Measurements from ENCODE around the gene TMEM201.
"Not testable (repeated sequence)": the region's sequence is repeated elsewhere in the genome, so short reads cannot be mapped to it uniquely, and the experiment has no call there.

Gene TMEM201, protein sequence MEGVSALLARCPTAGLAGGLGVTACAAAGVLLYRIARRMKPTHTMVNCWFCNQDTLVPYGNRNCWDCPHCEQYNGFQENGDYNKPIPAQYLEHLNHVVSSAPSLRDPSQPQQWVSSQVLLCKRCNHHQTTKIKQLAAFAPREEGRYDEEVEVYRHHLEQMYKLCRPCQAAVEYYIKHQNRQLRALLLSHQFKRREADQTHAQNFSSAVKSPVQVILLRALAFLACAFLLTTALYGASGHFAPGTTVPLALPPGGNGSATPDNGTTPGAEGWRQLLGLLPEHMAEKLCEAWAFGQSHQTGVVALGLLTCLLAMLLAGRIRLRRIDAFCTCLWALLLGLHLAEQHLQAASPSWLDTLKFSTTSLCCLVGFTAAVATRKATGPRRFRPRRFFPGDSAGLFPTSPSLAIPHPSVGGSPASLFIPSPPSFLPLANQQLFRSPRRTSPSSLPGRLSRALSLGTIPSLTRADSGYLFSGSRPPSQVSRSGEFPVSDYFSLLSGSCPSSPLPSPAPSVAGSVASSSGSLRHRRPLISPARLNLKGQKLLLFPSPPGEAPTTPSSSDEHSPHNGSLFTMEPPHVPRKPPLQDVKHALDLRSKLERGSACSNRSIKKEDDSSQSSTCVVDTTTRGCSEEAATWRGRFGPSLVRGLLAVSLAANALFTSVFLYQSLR

DNA sequence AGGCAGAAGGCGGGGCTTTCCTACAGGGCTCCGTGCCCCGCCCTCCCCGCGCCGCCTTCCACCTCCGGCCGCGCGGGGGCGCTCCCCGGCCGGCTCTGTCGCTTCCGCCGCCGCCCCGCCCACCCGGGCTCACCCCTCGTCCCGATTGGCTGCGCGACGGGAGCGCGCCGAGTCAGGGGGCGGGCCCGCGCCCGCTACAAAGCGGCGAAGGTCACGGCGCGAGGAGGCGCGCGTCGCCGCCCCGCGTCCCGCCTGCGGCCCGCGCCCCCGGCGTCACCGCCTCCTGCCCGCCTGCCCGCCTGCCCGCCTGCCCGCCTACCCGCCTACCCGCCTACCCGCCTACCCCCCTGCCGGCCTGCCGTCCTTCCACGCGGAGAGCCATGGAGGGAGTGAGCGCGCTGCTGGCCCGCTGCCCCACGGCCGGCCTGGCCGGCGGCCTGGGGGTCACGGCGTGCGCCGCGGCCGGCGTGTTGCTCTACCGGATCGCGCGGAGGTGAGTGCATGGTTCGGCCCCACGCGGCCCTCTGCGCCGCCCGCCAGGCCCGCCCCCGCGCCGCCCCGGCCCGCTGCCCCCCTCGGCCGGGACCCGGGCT is at the start of gene TMEM201:
Gene TMEM201, plus strand, starts transcription at position 361 of the 593 bp plus-strand sequence. Its CDS starts 20 bp downstream, at position 381.
- DNase-seq (ENCODE audit: low spot score): peak; percentile 97

DNA sequence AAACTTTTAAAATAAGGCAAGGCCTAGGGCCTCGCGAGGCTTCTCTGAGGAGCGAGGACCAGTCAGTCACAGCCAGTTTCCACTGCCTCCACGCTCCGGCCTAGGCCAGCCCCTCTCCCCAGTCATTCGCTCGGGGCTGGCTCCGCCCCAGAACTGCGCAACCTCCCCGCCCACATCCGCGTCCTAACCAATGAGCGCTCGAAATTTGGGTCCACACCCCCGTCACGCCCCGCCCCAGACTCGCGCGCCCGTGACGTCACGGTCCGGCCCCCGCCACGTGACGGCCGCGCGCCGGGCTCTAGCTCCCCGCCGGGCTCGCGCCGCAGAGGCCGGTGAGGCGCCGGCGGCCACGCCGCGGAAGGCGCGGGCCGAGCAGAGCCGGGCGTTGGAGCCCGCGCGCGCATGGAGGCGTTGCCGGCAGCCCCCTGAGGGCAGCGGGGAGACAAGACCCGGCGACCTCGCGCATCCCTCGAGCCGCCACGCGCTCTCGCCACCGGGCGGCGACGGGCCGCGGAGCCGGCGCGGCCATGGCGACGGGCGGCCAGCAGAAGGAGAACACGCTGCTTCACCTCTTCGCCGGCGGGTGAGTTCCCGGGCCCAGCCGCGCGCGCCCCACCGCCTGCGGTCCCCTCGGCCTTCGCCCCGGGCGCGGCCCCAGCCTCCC is 49.4 kb upstream of the TMEM201 start, which contains the start of gene SLC25A33:
Gene SLC25A33, plus strand, starts transcription at position 301 of the 664 bp plus-strand sequence. Its CDS starts 227 bp downstream, at position 528.
- DNase-seq (ENCODE audit: low spot score): peak; percentile 99

DNA sequence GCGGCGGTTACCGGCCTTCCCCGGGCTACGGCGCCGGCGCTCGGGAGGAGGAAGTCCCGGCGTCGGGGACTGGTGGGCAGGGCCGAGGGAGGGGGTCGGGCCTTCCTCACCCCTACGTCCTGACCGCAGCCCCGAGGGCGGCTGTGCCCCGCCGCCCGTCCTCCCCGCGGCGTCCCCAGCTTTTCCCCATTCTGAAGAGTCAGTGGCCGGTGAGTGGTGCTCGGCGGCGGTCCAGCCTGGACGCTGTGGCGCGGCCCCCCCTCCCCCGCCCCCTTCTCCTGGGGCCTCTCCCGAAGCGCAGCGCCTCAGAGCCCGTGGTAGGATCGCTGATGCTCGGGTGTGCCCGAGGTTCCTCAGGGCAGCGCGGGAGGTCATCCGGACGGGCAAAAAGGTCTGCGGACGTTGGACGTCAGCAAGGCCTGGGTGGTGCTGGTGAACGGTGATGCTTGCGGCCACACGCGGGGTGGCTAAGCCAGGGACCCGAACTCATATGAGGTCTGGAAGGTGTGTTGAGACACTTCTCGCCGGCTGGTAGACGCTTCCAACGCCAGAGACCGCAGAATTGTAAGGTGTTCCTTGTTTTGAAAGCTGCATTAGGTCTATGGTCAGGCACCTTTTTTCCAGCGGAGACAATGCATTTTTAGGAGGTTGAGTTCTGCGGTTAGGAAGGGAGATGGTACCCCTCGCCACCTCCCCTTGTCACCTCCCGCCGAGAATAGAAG is 48.7 kb upstream of the TMEM201 start:
- peak; percentile 77 for DNase-seq (ENCODE audit: low spot score)

DNA sequence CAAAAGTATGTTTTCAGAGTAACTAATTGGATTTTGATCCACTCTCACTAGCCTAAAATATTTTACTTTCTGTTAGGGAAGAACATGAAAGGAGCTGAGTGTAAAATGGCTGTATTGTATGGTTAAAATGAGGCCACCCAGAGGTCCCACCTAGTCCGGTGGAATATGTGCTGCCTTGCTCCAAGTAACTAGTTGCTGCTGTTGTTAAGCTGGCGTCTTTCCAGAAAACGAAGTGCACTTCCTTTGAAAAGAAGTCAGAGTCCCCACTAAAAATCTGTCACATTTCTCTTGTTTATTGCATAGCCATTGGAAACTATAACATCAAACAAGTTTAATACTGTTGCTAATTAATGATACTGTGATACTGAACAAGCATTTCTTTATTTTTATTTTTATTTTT is 46.3 kb upstream of the TMEM201 start:
- no peak for DNase-seq (ENCODE audit: low spot score)

DNA sequence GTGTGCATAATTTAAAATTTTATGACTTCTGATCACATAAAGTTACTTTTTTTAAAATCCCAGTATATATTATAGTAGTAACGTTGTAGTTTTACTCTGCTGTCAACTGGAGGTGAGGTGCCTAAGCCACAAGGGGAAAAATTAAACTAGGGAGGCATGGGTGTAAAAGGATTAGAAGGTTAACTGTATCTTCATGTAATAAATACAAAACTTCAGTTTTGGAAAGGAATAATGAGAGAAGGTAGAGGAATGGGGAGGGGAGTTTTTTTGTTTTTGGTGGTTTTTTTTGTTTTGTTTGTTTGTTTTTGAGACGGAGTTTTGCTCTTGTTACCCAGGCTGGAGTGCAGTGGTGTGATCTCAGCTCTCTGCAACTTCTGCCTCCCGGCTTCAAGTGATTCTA is 43.8 kb upstream of the TMEM201 start:
- no peak for DNase-seq (ENCODE audit: low spot score)

DNA sequence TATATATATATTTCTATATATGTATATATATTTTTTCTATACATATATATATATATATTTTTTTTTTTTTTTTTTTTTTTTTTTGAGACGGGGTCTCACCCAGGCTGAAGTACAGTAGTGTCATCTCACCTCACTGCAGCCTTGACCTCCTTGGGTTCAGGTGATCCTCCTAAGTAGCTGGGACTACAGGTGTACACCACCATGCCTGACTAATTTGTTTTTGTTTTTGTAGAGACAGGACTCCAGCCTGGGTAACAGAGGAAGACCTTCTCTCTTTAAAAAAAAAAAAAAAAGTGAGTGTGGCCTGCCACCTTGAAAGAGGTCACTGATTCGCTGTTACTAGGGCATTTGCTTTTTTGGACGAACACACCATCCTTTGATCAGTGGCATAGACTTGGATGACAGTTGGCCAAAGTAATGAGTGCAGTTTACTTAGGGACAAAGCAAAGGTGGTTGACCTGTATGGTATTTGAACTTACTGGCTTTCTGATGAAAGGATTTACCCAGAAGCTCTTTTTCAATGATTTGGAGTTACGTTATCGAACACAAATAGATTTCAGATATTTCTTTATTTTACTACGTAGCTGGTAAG is 38.7 kb upstream of the TMEM201 start:
- DNase-seq (ENCODE audit: low spot score): no peak

DNA sequence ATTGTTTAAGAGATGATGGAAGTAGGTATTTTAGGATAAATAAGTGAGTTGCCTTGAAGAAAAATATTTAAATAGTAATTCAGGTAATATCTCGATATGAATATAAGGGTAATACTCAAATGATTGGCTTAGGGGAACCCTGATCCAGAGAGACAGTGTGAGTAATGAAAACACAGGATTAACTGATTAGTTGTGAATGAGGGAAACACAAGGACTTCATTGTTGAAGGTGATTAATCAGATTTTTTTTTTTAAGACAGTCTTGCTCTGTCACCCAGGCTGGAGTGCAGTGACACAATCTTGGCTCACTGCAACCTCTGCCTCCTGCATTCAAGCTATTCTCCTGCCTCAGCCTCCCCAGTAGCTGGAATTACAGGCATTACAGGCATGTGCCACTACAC is 36.7 kb upstream of the TMEM201 start:
- no peak for DNase-seq (ENCODE audit: low spot score)

DNA sequence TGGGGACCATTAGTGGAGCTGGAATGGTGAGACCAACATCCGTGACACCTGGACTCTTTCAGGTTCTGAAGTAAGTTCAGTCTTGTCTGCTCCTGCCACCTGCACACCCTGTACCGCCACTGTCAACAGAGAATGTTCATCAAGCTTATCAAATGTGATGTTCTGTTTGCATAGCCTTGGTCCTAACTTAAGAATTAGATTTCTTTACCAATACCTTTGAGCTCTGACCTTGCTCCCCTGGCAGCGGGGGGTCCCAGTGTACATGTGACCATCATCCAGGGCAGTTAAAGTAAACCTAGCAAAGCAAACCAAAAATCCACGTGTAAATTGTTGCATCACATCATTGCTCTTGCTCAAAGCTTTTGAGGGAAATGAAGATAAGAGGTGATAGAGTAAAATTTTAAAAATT is 35.0 kb upstream of the TMEM201 start:
- no peak for DNase-seq (ENCODE audit: low spot score)

DNA sequence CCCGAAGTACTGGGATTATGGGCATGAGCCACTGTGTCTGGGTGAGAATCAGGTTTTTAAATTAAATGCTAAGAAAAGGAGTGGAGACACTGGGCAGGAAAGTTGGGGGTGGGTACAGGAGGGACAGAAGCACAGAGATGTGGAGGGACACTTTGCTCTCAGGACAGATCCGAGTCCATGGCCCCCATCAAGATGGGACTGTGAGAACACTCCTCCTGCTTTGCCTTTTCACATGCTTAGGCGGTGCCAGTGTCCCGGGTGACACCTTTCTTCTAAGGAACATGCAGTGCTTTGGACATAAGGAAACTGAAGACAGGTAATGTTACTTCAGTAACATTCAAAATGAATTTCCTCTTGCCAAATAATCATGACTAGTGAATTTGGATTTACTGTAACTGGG is 32.8 kb upstream of the TMEM201 start:
- no peak for DNase-seq (ENCODE audit: low spot score)

DNA sequence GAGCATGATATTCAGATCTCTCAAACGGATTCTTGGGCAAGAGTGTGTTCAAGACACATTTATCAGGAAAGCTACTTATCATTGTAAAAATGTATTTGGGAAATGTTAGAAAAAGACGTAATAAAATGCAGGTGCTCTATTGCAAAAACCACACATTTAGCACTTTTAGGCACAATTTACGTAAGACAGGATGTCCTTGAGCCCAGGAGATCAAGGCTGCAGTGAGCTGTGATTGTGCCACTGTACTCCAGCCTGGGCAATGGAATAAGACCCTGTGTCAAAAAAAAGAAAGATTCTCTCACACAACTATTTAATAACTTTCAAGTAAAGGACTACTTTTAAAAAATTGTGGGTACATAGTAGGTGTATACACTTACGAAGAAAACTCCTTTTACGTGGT is 31.1 kb upstream of the TMEM201 start:
- no peak for DNase-seq (ENCODE audit: low spot score)

DNA sequence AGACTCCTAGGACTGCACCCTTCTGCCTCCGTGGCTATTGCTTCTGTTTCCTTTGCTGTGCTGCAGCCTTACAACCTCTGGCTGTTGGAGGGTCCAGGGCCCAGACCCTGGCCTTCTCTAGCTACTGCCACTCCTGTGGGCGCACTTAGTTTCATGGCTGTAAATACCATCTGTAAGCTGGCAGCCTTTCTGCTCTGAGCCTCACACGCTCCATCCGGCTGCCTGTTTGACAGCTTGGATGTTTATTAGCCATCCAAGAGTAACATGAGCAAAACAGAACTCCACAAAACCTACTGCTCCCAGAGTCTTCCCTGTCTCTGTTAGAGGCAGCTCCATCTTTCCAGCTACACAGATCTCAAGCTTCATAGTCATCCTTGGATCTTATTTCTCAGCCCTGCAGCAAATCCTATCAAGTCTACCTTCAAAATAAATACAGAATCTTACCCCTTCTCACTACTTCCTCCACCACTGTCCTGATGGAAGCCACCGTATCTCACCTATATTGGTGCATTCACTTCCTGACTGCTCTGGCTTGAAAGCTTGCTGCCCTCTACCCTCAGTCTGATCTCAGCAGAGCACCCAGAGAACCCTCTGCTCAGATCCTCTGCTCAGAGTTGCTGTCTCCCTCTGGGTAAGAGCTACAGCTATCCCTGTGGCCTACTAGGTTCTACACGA is 30.3 kb upstream of the TMEM201 start:
- no peak for DNase-seq (ENCODE audit: low spot score)

DNA sequence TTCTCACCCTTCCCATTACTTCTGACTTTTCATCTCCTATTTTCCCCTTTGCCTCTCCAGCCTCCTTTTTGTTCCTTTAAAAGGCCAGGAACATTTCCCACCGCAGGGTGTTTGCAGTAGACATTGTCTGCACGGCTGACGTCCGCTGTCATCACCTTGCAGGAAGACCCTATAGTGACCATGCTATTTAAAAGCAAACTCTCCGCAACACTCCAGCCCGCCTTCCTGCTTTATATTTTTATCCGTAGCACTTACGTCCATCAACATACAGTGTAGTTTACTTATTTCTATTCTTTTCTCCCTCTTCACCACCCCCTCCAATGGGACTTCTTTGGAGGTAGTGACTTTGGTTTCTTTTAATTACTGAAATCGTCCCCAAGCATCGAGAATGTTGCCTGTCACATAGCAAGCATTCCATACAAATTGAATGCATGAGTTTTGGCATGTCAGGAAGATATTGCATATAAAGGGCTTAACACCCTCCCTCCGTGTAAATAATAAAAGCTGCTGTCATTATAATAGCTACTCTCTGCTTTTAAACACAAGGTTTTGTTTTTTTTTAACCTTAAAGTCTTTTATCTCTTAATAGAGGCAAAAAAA is 29.7 kb upstream of the TMEM201 start:
- DNase-seq (ENCODE audit: low spot score): no peak

DNA sequence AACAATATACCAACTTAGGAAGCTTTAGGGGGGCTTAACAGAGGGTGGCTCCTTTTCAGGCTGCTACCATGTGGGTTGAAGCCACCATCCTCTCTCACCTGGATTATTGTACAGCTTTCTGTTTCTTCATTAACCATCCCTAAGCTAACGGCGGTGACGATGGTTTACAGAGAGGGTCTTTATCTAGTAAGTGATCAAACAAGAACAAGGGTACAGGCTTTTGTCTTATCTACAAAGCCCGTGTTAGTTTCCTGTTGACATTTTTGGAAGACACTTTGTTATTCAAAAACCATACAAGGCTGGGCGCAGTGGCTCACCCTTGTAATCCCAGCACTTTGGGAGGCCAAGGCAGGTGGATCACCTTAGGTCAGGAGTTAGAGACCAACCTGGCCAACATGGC is 29.0 kb upstream of the TMEM201 start:
- no peak for DNase-seq (ENCODE audit: low spot score)

DNA sequence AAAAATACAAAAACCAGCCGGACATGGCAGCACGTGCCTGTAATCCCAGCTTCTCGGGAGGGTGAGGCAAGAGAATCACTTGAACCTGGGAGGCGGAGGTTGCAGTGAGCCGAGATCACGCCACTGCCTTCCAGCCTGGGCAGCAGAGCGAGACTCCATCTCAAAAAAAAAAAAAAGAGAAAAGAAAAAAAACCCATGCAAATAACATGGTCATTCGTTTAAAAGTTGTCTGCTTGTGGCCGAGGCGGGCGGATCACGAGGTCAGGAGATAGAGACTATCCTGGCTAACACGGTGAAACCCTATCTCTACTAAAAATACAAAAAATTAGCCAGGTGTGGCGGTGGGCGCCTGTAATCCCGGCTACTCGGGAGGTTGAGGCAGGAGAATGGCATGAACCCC is 28.6 kb upstream of the TMEM201 start:
- not testable (repeated sequence) for DNase-seq (ENCODE audit: low spot score)

DNA sequence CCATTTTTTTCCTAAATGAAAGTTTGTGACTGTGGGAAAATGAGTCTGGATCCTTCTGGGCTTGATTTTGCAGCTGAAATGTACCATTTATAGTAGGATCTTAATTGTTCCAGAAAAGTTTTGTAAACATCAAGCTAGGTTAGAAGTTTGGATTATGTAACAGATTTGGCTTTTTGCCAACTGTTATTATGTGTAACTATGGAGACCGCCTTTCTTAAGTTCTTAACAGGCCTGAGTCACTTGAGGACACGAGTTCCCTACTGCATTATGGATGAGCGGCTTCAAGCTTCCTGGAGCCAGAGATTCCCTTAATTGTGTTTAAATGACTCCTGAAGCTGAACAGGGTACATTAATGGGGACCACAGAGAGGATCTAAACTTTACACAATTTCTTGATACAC is 27.3 kb upstream of the TMEM201 start:
- DNase-seq (ENCODE audit: low spot score): no peak

DNA sequence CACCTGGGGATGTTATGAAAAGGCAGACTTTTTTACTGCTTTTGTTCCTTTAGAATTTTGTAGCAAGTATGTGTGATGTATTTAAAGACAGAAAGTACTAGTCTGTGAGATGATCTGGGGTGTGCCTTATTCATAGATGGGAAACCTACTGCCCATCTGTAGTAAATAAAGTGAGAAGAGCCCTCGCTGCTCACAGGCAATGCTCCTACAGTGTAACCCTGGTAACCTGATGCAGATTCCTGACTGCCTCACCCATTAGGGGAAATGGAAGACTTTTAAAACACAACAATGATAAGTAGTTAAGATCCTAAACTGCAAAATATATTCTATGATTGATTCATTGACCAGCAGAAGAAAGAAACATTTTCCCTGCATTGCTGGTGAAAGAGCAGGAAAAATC is 19.4 kb upstream of the TMEM201 start:
- DNase-seq (ENCODE audit: low spot score): no peak

DNA sequence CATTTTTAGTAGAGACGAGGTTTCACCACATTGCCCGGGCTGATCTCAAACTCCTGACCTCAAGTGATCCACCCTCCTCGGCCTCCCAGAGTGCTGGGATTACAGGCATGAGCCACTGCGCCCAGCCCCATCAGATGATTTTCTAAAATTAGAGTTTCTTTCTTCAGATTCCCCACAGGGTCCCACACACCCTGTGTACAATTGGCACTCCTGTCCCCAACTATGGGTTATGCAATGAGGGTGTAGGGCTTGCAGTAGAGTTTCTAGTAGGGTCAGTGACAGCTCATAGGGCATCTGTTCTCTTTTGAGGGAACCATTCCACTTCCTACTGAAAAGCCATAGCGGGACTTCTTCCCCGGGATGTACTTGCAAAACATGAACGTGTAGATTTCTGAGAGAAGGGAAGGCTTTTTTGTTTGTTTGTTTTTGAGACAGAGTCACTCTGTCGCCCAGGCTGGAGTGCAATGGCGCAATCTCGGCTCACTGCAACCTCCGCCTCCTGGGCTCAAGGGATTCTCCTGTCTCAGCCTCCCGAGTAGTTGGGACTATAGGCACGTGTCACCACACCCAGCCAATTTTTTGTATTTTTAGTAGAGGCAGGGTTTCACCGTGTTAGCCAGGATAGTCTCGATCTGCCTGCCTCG is 17.7 kb upstream of the TMEM201 start:
- DNase-seq (ENCODE audit: low spot score): not testable (repeated sequence)

DNA sequence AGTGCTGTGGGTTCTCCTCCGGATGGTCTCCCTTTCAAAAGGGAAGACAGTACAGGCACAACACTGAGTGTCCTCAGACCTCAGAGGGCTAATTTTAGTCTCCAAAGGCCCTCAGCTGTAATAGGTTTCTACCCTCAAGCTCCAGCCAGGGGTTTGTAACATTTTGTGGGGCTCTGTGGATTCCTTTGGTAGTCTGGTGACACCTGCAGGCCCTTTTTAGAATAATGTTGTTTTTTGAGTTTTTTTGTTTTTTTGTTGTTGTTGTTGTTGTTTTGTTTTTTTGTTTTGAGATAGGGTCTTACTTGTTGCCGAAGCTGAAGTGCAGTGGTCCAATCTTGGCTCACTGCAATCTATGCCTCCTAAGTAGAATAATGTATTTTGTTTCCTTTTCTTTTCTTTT is 15.0 kb upstream of the TMEM201 start:
- DNase-seq (ENCODE audit: low spot score): no peak

DNA sequence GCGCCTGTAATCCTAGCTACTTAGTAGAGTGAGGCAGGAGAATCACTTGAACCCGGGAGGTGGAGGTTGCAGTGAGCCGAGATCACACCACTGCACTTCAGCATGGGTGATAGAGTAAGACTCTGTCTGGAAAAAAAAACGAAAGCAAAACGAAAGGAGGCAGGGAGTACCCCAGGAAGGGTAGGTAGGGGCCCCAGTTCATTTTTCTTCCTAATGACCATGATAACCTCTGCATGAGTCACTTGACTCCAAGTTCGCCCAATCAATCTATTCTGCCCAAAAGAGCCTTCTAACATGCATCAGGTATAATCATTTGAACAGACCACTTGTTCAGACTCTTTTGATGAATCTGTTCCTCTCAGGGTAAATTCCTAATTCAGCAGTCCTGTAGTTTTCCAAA is 13.2 kb upstream of the TMEM201 start:
- DNase-seq (ENCODE audit: low spot score): no peak

DNA sequence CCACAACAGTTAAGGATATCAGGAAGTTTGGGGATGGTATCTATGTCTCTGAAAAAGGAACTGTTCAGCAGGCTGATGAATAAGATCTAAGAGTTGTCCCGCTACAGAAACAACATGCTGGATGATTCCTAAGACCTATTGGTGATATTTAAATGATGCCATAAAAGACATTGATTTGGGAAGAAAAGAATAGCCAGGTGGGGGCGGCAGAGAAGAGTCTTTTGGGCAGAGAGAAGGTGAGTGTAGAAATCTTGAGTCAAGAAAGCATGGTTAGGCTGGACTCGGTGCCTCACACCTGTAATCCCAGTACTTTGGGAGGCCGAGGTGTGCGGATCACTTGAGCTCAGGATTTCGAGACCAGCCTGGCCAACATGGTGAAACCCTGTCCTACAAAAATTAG is 11.8 kb upstream of the TMEM201 start:
- DNase-seq (ENCODE audit: low spot score): no peak

All from left forelimb (tissue), 1 donor.